ENCODE measurements around the gene NADSYN1.

DNA sequence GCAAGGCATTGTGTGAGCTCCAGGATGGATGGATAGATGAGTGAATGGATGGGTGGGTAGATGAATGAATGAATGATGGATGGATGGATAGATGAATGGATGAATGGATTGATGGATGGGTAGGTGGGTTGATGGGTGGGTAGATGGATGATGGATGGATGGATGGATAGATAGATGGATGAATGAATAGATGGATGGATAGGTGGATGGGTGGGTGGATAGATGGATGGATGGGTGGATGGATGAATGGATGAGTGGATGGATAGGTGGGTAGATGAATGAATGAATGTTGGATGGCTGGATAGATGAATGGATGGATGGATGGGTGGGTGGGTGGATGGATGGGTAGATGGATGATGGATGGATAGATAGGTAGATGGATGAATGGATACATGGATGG lies 38.4 kb upstream of the NADSYN1 start:
- TF ChIP-seq EP300 (IDR thresholded peaks at IDR 0.05), result no peak
- TF ChIP-seq, protein P1, sequence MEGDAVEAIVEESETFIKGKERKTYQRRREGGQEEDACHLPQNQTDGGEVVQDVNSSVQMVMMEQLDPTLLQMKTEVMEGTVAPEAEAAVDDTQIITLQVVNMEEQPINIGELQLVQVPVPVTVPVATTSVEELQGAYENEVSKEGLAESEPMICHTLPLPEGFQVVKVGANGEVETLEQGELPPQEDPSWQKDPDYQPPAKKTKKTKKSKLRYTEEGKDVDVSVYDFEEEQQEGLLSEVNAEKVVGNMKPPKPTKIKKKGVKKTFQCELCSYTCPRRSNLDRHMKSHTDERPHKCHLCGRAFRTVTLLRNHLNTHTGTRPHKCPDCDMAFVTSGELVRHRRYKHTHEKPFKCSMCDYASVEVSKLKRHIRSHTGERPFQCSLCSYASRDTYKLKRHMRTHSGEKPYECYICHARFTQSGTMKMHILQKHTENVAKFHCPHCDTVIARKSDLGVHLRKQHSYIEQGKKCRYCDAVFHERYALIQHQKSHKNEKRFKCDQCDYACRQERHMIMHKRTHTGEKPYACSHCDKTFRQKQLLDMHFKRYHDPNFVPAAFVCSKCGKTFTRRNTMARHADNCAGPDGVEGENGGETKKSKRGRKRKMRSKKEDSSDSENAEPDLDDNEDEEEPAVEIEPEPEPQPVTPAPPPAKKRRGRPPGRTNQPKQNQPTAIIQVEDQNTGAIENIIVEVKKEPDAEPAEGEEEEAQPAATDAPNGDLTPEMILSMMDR (IDR thresholded peaks at IDR 0.05), result no peak
- TF ChIP-seq POLR2A (IDR thresholded peaks at IDR 0.05), result no peak
- no peak for TF ChIP-seq POLR2AphosphoS5 (IDR thresholded peaks at IDR 0.05)
